HEK293 (cell line): Measurements from ENCODE around the gene GRAMD4.

ENCODE experiments used
- CTCF ChIA-PET: fragments of 350-600 bp; formaldehyde crosslinking; extraction: SDS; loops from one replicate; lab custom pipeline; 2021; ENCODE audit warnings: antibody characterized with exemption; lab: Yijun Ruan, JAX
- POLR2A ChIA-PET: fragments of 300-600 bp; formaldehyde crosslinking; extraction: SDS; loops from one replicate; lab custom pipeline; 2020; ENCODE audit warnings: antibody characterized with exemption, inconsistent platforms; lab: Yijun Ruan, JAX
- H3K27ac ChIP-seq: fragments of 200-500 bp; sonication (Bioruptor generic); 2 replicates; pipeline ENCODE4 v1.5.1; 2014; ENCODE audit warnings: low read depth, low read length, control low read depth, inconsistent platforms; ENCODE audit errors: extremely low read depth
- H3K36me3 ChIP-seq, 2 experiments: fragments of 200-500 bp in 1 of 2; sonication (Bioruptor generic) in 1 of 2; 1 replicate in 1 of 2; 2 replicates in 1 of 2; pipeline ENCODE4 v1.5.1; 2014 to 2017; ENCODE audit warnings: inconsistent platforms in 2 of 2, low read length in 2 of 2; ENCODE audit not compliant: control insufficient read depth in 2 of 2, insufficient read depth in 1 of 2
- H3K4me1 ChIP-seq: fragments of 200-500 bp; sonication (Bioruptor generic); 2 replicates; pipeline ENCODE4 v1.5.1; 2014; ENCODE audit warnings: mild to moderate bottlenecking, low read length, inconsistent platforms; ENCODE audit not compliant: control insufficient read depth, insufficient read depth
- H3K4me3 ChIP-seq: 2 replicates; pipeline ENCODE4 v1.5.1; 2011; ENCODE audit warnings: low read depth, mild to moderate bottlenecking, control low read depth, low read length, moderate library complexity
- H3K9me3 ChIP-seq: fragments of 200-500 bp; sonication (Bioruptor generic); 2 replicates; pipeline ENCODE4 v1.5.1; 2014; ENCODE audit warnings: low read depth, low read length, inconsistent platforms; ENCODE audit not compliant: control insufficient read depth, insufficient read depth
- GLIS2 ChIP-seq: fragments of 450-650 bp; formaldehyde crosslinking; IDR thresholded peaks from 2 replicates; pipeline ENCODE4 v1.5.1; 2016; ENCODE audit warnings: missing biosample characterization, missing genetic modification characterization
- IKZF3 ChIP-seq: fragments of 450-650 bp; IDR thresholded peaks from 2 replicates; pipeline ENCODE4 v1.5.0; 2018; ENCODE audit warnings: missing biosample characterization, mild to moderate bottlenecking, missing genetic modification characterization, moderate library complexity
- KLF17 ChIP-seq: fragments of 450-650 bp; formaldehyde crosslinking; IDR thresholded peaks from 2 replicates; pipeline ENCODE4 v1.5.1; 2016; ENCODE audit warnings: missing biosample characterization, missing genetic modification characterization
- SP2 ChIP-seq: fragments of 450-650 bp; formaldehyde crosslinking; IDR thresholded peaks from 2 replicates; pipeline ENCODE4 v1.5.1; 2016; ENCODE audit warnings: missing biosample characterization, missing genetic modification characterization
- ZBTB10 ChIP-seq: fragments of 450-650 bp; formaldehyde crosslinking; IDR thresholded peaks from 2 replicates; pipeline ENCODE4 v1.5.1; 2016; ENCODE audit warnings: missing biosample characterization, missing genetic modification characterization
- ZBTB17 ChIP-seq: fragments of 450-650 bp; formaldehyde crosslinking; IDR thresholded peaks from 2 replicates; pipeline ENCODE4 v1.5.1; 2016; ENCODE audit warnings: missing biosample characterization, missing genetic modification characterization
- ZBTB20 ChIP-seq: fragments of 450-650 bp; formaldehyde crosslinking; IDR thresholded peaks from 2 replicates; pipeline ENCODE4 v1.5.1; 2016; ENCODE audit warnings: missing biosample characterization, missing genetic modification characterization
- ZBTB44 ChIP-seq: fragments of 450-650 bp; IDR thresholded peaks from 2 replicates; pipeline ENCODE4 v1.5.1; 2018; ENCODE audit warnings: missing biosample characterization, mild to moderate bottlenecking, missing genetic modification characterization
- ZBTB48 ChIP-seq: fragments of 450-650 bp; formaldehyde crosslinking; IDR thresholded peaks from 2 replicates; pipeline ENCODE4 v1.5.1; 2016; ENCODE audit warnings: missing biosample characterization, missing genetic modification characterization
- ZNF248 ChIP-seq: fragments of 450-650 bp; formaldehyde crosslinking; IDR thresholded peaks from 2 replicates; pipeline ENCODE4 v1.5.1; 2017; ENCODE audit warnings: missing biosample characterization, missing genetic modification characterization
- ZNF302 ChIP-seq: fragments of 450-650 bp; formaldehyde crosslinking; IDR thresholded peaks from 2 replicates; pipeline ENCODE4 v1.5.1; 2016; ENCODE audit warnings: missing biosample characterization, missing genetic modification characterization, low read depth
- ZNF341 ChIP-seq: fragments of 450-650 bp; formaldehyde crosslinking; IDR thresholded peaks from 2 replicates; pipeline ENCODE4; 2016; ENCODE audit warnings: low read depth, missing biosample characterization, missing genetic modification characterization
- ZNF449 ChIP-seq: fragments of 450-650 bp; formaldehyde crosslinking; IDR thresholded peaks from 2 replicates; pipeline ENCODE4 v1.5.1; 2017; ENCODE audit warnings: missing biosample characterization, mild to moderate bottlenecking, missing genetic modification characterization, moderate library complexity
- ZNF623 ChIP-seq: fragments of 450-650 bp; formaldehyde crosslinking; IDR thresholded peaks from 2 replicates; pipeline ENCODE4 v1.5.1; 2016; ENCODE audit warnings: missing biosample characterization, missing genetic modification characterization

The GRAMD4 gene

GRCh38 chr22:46584081-46584921 lies 35.9 kb upstream of the GRAMD4 start (continued):
- TF ChIP-seq ZNF449 (tag by site-specific recombination), result no peak
- TF ChIP-seq ZNF623 (tag by site-specific recombination), result no peak
- TF ChIP-seq ZBTB17 (tag by site-specific recombination), result peak; percentile 77
- peak; percentile 91 for TF ChIP-seq ZBTB48
- TF ChIP-seq ZNF248 (tag by site-specific recombination), result no peak
- TF ChIP-seq ZNF341, result peak; percentile 68
- TF ChIP-seq ZBTB20 (tag by site-specific recombination), result peak; percentile 69; the same call in 1 of the 2 replicates
- peak; percentile 92 for TF ChIP-seq IKZF3 (tag by site-specific recombination)

- POLR2A ChIA-PET, result no interaction called here
- CTCF ChIA-PET, result interaction anchor here (0.6 kb wide), 1 partner anchor 89 kb away, joined by 3 read pairs; no protein-coding TSS in a partner anchor
Observed at GRCh38 chr22:46585340-46586122, 34.7 kb upstream of the GRAMD4 start.

GRCh38 chr22:46586123-46586519 lies 34.1 kb upstream of the GRAMD4 start:
- no peaks in the 10 kb centered on the region for H3K36me3 ChIP-seq
- H3K4me1 ChIP-seq, result peaks cover 9% of the 10 kb centered on the region
- H3K4me3 ChIP-seq, result no peak overlapping the region
- TF ChIP-seq ZBTB10 (tag by site-specific recombination) (no peak), GLIS2 (tag by site-specific recombination) (peak; percentile 12; the same call in 1 of the 2 replicates)
- no peaks in the 10 kb centered on the region for H3K9me3 ChIP-seq
- ChIA-PET POLR2A (no interaction called here), CTCF (interaction anchor here (0.6 to 1.0 kb wide), 2 partner anchors 90 to 212 kb away, joined by 3 read pairs; no protein-coding TSS in a partner anchor)
- H3K27ac ChIP-seq, result no peak overlapping the region

More at GRCh38 chr22:46585340-46586122, 34.7 kb upstream of the GRAMD4 start:
- TF ChIP-seq KLF17 (tag by site-specific recombination), result no peak
- no peak for TF ChIP-seq SP2
- no peak for TF ChIP-seq ZNF302
- TF ChIP-seq ZBTB44, result no peak
- Histone ChIP-seq H3K4me3 (no peak overlapping the region), H3K9me3 (no peaks in the 10 kb centered on the region), H3K27ac (no peak overlapping the region), H3K4me1 (peaks cover 9% of the 10 kb centered on the region), H3K36me3 (no peaks in the 10 kb centered on the region)
